HG02623 (cell line): Measurements from ENCODE around the gene HDLBP.

ENCODE experiments used
- ATAC-seq: cut with Tn5 transposase; IDR thresholded peaks from one replicate; pipeline ENCODE4 v1.9.1; 2021; ENCODE audit warnings: moderate library complexity; ENCODE audit not compliant: unreplicated experiment

The HDLBP gene

DNA sequence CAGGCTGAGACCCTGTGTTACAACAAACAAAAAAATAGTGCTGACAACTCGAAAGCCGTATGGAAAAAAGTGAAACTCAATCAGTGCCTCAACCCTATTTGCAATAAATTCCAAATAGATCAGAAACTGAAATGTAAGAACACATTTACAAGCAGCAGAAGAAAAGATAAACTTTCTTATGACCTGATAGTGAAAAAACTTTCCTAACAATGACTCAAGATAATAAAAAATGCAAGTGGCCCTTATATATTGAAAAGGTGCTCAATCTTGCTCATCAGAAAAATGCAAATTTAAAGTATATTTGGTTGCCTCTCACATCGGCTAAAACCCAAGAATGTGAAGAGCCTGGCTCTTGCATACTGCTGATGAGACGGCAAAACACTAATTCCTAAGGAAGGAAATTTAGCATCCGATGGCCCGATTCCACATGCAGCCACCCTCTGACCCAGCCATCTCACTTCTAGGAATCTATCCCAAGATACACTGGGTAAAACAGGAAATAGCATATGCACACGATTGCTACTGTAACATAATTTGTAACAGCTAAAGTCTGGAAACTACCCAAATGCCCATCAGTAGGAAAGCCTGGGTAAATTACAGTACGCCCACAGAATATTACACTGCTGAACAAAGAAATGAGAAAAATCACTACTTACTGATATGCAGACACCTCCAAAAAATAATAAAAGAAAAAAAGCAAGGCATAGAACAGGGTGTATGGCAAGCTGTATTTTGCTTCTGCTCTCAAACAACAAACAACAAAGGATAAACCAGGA, 56.8 kb downstream of the HDLBP start:
- ATAC-seq = no peak

- no peak for ATAC-seq
These were observed 57.9 kb downstream of the HDLBP start for GRCh38 chr2:241257419-241258032.

DNA sequence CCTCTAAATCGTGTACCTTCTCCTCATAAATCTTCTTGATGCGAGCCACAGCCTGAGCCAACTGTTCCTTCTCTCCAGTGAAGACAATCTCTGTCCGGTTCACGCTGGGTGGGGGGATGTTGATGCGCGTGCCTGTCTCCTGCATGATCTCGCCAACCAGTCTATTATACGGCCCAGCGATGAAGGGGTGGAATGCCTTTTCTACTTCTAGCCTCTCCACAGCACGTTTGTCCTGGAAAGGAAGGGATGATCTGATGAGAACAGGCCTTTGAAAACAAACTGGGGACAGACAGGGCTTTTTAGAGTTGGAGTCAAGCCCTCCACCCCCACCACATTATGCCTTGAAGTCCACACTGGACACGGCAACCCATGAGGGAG, 59.3 kb downstream of the HDLBP start:
- no peak for ATAC-seq

DNA sequence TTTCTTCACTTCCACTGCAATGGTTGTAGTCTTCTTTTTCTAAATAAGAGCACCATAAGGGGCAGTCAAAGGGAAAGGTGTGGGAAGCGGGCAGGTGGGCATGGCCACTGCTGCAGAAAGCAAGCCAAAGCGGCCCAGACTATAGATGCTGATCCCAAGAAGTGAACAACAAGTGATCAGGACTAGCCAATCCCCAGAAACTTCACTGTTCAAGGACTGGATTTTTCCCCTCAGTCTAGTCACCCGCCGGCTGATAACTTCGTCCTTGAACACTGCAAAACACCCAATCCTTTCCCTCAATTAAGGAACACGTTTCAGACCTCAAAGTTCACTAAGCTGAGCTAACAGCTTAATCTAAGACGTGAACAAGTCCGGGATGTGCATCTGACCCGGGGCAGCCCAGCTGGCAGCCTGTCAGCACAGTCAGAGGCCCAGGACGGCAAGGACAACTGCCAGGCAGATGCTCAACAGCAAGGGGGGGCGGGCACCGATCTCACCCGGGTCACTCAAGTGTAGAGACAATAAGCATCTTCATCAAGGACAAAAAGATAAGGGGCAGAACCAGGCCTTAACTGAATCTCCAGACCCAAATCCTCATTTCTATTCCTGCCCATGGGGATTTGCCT, 59.8 kb downstream of the HDLBP start:
- ATAC-seq = no peak

- ATAC-seq = no peak
These were observed 60.5 kb downstream of the HDLBP start for GRCh38 chr2:241254904-241255351.

DNA sequence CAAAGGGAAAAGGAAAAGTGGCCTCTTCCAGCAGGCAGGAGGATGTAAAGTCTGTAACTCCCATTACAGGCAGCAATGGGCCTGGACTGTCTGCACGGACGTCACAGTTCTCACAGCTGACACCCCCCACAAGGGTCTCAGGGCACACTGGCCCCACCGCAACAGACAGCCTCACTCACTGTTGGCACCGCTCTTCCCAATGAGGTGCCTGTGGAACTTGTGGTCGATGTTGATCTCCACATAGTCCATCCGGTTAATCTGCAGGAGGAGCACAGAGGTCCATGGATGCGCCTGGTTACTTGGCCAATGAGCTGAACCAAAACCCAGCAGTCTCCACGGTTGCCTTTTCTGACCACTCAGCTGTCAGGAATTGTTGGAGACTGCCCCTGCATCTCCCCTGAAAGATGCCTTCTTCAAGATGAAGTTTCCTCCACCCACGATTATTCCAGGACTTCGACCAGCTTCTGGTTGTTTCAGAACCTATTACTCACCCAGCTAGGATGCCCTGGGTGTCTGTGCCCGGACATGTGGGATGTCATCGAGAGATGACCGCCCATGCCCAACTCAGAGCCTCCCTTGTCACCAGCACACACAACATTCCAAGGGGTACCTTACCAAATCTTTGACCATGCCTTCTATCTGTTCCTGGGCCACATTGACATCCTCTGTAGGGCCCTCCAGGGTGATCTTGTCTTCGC, 62.5 kb downstream of the HDLBP start:
- no peak for ATAC-seq

DNA sequence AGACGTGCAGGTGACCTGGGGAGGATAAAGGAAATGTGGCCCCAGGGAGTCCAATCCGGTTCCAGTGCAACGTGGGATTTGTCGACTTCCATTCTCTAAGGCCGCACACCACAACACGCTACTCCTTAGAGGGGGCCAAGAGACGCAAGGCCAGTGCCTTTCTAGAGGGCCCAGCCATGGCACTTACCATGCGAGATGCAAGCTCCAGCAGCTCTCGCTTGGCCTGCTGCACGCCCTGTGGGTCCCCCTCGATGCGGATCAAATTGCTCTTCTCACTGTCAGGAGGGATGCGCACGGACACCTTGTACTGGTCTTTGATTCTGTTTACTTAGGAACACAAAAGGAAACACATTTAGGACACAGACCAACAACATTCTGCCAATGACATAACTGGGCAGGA, 65.8 kb downstream of the HDLBP start:
- no peak for ATAC-seq

DNA sequence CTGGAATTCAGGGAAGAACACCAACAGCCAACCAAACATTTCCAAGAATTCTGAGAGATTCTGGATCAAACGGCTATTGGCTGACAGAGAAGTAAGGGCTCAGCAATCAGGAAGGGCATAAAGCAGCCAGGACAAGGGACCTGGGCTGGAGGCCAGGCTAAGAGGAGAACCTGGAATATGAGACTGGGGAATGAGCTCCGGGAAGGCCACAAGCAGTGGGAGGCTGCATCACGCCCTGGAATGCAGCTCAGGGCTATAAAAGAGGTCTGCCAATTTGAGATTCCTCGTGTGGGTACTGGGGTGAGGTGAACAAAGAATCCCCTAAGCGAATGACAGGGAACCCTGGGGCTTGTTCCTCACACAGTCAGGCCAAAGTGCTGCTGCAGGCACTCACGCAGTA, 66.6 kb downstream of the HDLBP start:
- ATAC-seq = no peak

DNA sequence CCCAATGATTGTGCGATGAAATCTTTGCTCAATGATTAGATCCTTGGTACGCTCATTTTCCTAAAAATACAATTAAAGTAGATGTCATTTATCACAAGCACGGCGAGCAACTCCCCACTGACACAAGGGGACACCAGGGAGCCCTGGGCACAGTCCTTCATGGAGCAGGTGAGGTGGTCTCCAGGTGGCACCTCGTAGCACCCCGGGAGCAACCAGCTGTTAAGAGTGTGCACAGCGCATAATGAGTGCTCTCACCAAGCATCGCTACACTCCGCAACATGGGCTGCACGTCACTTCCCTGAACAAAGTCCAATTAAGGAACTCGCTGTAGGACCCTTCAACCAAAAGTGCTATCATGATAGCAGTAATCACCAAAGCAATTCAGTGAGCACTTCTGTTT, 67.2 kb downstream of the HDLBP start:
- no peak for ATAC-seq

- ATAC-seq = no peak
These were observed 71.1 kb downstream of the HDLBP start for GRCh38 chr2:241244368-241244767.

DNA sequence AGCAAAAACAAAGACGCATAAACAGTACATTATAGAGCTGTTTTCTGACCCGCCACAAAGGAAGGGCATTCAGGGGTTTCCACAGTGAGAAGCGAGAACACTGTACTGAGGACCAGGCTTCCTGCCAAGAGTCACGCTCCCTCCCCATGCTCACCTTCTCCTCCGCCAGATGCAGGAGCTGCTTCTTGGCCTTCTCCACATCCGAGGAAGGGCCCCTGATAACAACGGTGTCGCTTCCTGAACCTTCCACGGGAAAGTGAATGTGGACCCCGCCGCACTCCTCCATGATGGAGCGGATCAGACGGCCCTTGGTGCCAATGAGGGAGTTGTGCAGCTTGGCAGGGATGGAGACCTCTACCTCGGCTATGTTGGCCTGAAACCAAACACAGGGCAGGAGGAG, 73.2 kb downstream of the HDLBP start:
- ATAC-seq = no peak

GRCh38 chr2:241241669-241242068, 73.8 kb downstream of the HDLBP start:
- ATAC-seq = no peak

- no peak for ATAC-seq
These were observed 75.0 kb downstream of the HDLBP start for GRCh38 chr2:241240320-241241004.

DNA sequence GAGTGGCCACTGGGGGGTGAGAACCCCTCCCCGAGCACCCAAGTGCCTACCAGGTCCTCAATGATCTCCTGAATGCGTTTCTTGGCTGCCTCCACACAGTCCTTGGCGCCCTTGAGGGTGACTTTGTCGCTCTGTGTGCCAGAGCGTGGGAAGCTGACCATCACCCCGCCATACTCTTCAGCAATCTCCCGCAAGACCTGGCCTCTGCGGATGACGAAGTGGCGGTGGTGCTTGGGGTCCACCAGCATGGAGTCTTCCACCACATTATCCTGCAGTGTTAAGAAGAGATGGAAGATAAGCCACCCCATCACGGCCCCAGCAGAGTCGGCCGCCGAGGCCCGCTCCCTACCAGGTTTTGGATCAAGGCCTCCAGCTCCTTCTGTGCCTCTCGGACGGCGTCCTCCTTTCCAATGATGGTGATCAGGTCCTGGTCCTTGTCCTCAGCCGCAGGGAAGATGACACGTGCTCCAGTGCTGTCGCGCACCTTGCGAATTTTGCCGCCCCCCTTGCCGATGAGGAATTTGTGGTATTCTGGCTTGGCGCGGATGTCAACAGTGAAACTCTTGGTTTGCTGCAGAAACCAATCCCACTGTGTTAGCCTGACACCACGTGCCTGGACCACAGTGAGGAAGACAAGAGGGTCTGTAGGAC, 75.8 kb downstream of the HDLBP start:
- ATAC-seq = no peak

DNA sequence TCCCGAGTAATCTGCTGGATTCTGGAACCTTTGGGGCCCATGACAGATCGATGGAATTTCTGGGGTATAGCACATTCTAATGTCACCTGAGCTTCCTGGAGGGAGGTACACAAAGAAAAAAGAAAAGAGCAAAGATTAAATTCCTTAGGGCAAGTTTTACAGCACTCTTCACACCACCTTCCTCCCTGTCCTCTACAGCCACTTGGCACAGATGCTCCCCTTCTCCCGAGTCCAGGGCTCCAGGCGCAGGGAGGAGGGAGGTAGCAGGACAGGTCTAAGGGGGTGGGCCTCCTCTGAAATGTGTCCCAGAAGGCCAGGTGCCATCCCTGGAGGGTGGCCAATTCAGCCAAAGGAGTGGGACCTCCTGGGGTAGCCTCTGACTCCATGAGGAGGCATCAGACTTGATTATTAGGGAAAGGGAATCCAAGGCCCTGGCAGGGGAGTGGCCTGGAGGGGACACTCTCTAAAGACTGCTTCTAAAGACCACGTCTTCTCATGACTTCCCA, 76.7 kb downstream of the HDLBP start:
- ATAC-seq = no peak

DNA sequence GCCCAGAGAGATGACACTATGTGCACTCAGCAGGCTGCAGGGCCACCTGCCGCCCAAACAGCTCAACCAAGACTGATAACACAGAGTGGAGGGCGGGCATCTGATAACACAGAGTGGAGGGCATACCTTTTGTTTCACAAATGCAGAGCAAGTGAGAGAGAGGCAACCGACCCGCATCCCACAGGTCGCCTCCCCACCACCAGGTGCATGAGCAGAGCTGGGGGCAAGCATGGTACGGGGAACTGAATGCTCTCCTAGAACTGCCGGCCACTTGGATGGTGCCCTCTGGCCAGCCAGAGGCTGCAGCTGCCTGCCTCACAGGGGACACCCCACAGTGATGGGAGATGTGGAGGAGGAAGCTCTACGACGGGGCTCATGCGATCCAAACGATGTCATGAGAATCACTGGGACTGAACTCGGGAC, 77.5 kb downstream of the HDLBP start:
- ATAC-seq = no peak

- no peak for ATAC-seq
These were observed 78.4 kb downstream of the HDLBP start for GRCh38 chr2:241237047-241237446.

GRCh38 chr2:241235859-241236593, 79.4 kb downstream of the HDLBP start:
- no peak for ATAC-seq

DNA sequence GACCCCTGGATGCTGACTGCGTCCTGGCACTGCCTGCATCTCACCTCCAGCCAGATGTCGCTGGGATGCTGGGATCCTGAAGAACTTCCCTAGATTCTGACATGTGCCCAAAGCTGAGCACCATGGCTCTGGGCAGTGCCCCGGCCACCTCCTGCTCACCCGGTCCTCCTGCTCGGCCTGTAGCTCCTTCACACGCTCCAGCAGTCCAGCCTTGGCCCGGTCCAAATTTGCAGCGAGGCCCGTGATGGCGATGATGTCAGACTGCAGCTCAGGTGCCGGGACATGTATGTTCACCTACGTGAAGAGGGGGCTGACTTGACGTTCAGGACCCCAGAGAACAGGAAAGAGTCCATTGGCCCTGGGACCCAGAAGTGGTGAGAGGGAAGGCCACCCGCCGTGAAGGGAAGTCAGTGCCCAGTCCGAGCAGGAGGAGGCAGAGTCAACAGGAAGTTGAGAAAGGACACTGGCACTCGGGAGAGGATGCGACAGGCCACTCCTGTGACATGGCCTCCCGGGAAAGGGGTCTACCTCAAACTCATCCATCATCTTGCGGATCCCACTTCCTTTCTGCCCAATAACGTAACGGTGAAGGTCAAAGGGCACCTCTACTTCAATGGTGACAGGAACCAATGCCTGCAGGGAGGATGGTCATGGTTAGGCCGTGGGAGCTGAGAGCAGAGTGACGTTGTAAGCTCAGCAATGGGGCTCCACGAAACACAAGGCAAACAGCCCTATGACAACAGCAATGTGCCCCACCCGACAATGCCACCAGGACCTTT, 80.3 kb downstream of the HDLBP start:
- no peak for ATAC-seq
